HepG2 (cell line): ENCODE measurements around the gene GALNT10. TPM values are rescaled to one million over a fixed set of nuclear protein-coding genes. Genes with fewer than 3 reads are reported as not detected.

Experiments used
- ATAC-seq: fragments of 200-7000 bp; cut with Tn5 transposase; 3 replicates; pipeline ENCODE4 v1.9.1; 2020; ENCODE audit warnings: mild to moderate bottlenecking, moderate library complexity
- BruUV-seq: library from RNA; stranded (reverse); fragments of 400-500 nt; replicated peaks from 2 replicates; lab custom pipeline; 2021; lab: Mats Ljungman, UMichigan
- CTCF ChIA-PET: fragments of 300-600 bp; formaldehyde crosslinking; extraction: SDS; loops from one replicate; lab custom pipeline; 2021; ENCODE audit warnings: low total read pairs, inconsistent platforms, low intra/inter-chr PET ratio; lab: Yijun Ruan, JAX
- POLR2A ChIA-PET: fragments of 350-600 bp; sonication (Branson Sonifier 250); formaldehyde crosslinking; loops from one replicate; lab custom pipeline; 2020; ENCODE audit warnings: antibody characterized with exemption, inconsistent platforms; lab: Yijun Ruan, JAX
- DNase-seq: peaks from one replicate; pipeline ENCODE4 v3.0.0-alpha.2; 2015; ENCODE audit warnings: low spot score
- FAIRE-seq: peaks from 3 replicates; lab custom pipeline; 2011; peaks lifted over from hg19 to GRCh38; lab: Jason Lieb, UNC
- H2AFZ ChIP-seq: one replicate; pipeline ENCODE4 v1.6.1; 2011; ENCODE audit warnings: low read length, inconsistent platforms
- H3K27ac ChIP-seq: fragments of 300-600 bp; 3 replicates; pipeline ENCODE4 v1.8.0; 2011; ENCODE audit warnings: mixed run types, mild to moderate bottlenecking, mixed read lengths, low read length, inconsistent platforms; ENCODE audit not compliant: insufficient read depth; ENCODE audit errors: extremely low read length
- H3K27me3 ChIP-seq, 2 experiments: fragments of 200-600 bp in 1 of 2; 2 replicates in 1 of 2; 3 replicates in 1 of 2; pipeline versions ENCODE4 v1.6.0 to v1.8.0; 2011; ENCODE audit warnings: low read length in 2 of 2, mild to moderate bottlenecking in 2 of 2, moderate library complexity in 2 of 2, inconsistent platforms in 1 of 2; ENCODE audit not compliant: insufficient read depth in 2 of 2, control insufficient read depth in 1 of 2
- H3K36me3 ChIP-seq, 2 experiments: fragments of 200-600 bp in 1 of 2; replicated peaks in 1 of 2; 2 replicates in 1 of 2; 3 replicates in 1 of 2; pipeline versions ENCODE4 v1.5.1 to v1.8.0; 2011; ENCODE audit warnings: low read length in 2 of 2, inconsistent platforms in 1 of 2; ENCODE audit not compliant: insufficient read depth in 2 of 2, control insufficient read depth in 1 of 2
- H3K4me1 ChIP-seq: 2 replicates; pipeline ENCODE4 v1.5.1; 2012; ENCODE audit warnings: low read length, inconsistent platforms; ENCODE audit not compliant: insufficient read depth
- H3K4me2 ChIP-seq: 2 replicates; pipeline ENCODE4 v1.6.0; 2011; ENCODE audit warnings: low read depth, low read length, inconsistent platforms
- H3K4me3 ChIP-seq, 3 experiments: fragments of 200-600 bp in 1 of 3; sonication (generic), shearing (Covaris generic) in 1 of 3; replicated peaks in 1 of 3; 2 replicates each; pipeline ENCODE4 v1.5.1; 2011 to 2016; ENCODE audit warnings: low read length in 3 of 3, inconsistent platforms in 2 of 3, low read depth in 2 of 3, mild to moderate bottlenecking in 2 of 3, control low read depth in 1 of 3, mixed read lengths in 1 of 3; ENCODE audit not compliant: insufficient read depth in 1 of 3
- H3K79me2 ChIP-seq: one replicate; pipeline ENCODE4 v1.6.1; 2011; ENCODE audit warnings: low read length, inconsistent platforms; ENCODE audit not compliant: insufficient read depth
- H3K9ac ChIP-seq: 2 replicates; pipeline ENCODE4 v1.6.0; 2011; ENCODE audit warnings: mild to moderate bottlenecking, low read depth, low read length, inconsistent platforms; ENCODE audit not compliant: insufficient read depth
- H3K9me3 ChIP-seq: 2 replicates; pipeline ENCODE4 v1.5.1; 2012; ENCODE audit warnings: mild to moderate bottlenecking, low read length
- H4K20me1 ChIP-seq: 2 replicates; pipeline ENCODE4 v1.6.0; 2011; ENCODE audit warnings: inconsistent platforms, mild to moderate bottlenecking, low read length, moderate library complexity; ENCODE audit not compliant: insufficient read depth
- ARNT ChIP-seq: fragments of 450-650 bp; IDR thresholded peaks from 2 replicates; pipeline ENCODE4 v1.6.1; 2017
- HMGXB3 ChIP-seq: sonication (generic); formaldehyde crosslinking; IDR thresholded peaks from 2 replicates; pipeline ENCODE4 v1.4.0; 2020; ENCODE audit warnings: missing genetic modification reagents, borderline replicate concordance
- HOXA5 ChIP-seq: sonication (generic); formaldehyde crosslinking; IDR thresholded peaks from 2 replicates; pipeline ENCODE4 v1.4.0; 2020; ENCODE audit warnings: missing genetic modification reagents
- KMT2A ChIP-seq: sonication (generic); formaldehyde crosslinking; IDR thresholded peaks from 2 replicates; pipeline ENCODE4 v1.4.0; 2020; ENCODE audit warnings: missing genetic modification reagents
- LRRFIP1 ChIP-seq: sonication (generic); formaldehyde crosslinking; conservative IDR thresholded peaks from 2 replicates; pipeline ENCODE4 v1.4.0; 2020; ENCODE audit warnings: missing genetic modification reagents
- MYNN ChIP-seq: sonication (generic); formaldehyde crosslinking; IDR thresholded peaks from 2 replicates; pipeline ENCODE4 v1.4.0; 2020; ENCODE audit warnings: mild to moderate bottlenecking, low read depth, missing genetic modification reagents
- NCOA1 ChIP-seq: sonication (generic); formaldehyde crosslinking; IDR thresholded peaks from 2 replicates; pipeline ENCODE4 v1.9.0; 2021; ENCODE audit warnings: missing genetic modification reagents
- PLRG1 ChIP-seq: fragments of 450-650 bp; conservative IDR thresholded peaks from 2 replicates; pipeline ENCODE4 v1.6.1; 2016
- SOX6 ChIP-seq, 2 experiments: fragments of 450-650 bp in 1 of 2; sonication (generic) in 1 of 2; formaldehyde crosslinking in 1 of 2; IDR thresholded peaks; 2 replicates each; pipeline versions ENCODE4 v1.4.0 to v1.6.1; 2017 to 2020; ENCODE audit warnings: antibody characterized with exemption in 1 of 2, mild to moderate bottlenecking in 1 of 2, missing genetic modification reagents in 1 of 2
- STAT5B ChIP-seq: sonication (generic); formaldehyde crosslinking; IDR thresholded peaks from 2 replicates; pipeline ENCODE4 v1.4.0; 2020; ENCODE audit warnings: missing genetic modification reagents
- TFDP1 ChIP-seq: IDR thresholded peaks from 2 replicates; pipeline ENCODE4 v1.6.1; 2016; ENCODE audit warnings: missing compliant biosample characterization, missing genetic modification reagents, borderline replicate concordance
- ZNF724P ChIP-seq: sonication (generic); formaldehyde crosslinking; IDR thresholded peaks from 2 replicates; pipeline ENCODE4 v1.8.0; 2022; ENCODE audit warnings: missing genetic modification reagents, borderline replicate concordance
- ZXDC ChIP-seq: sonication (generic); formaldehyde crosslinking; IDR thresholded peaks from 2 replicates; pipeline ENCODE4 v1.5.0; 2020; ENCODE audit warnings: mild to moderate bottlenecking, missing genetic modification reagents
- ZZZ3 ChIP-seq: sonication (generic); formaldehyde crosslinking; IDR thresholded peaks from 2 replicates; pipeline ENCODE4 v1.4.0; 2020; ENCODE audit warnings: missing genetic modification reagents, mild to moderate bottlenecking, borderline replicate concordance
- WGBS: methylation state at CpG from one replicate; pipeline ENCODE4 v1.1.6; 2017; ENCODE audit warnings: low lambda C conversion rate; 5-methylcytosine and 5-hydroxymethylcytosine counted together
- in situ Hi-C: cut with HindIII; loops from 2 replicates; pipeline ENCODE4 v1.10.0; 2017; ENCODE audit warnings: low pct_unique_long_range_greater_than_20kb; ENCODE audit not compliant: extremely low pct_ligation_motif_present
- intact Hi-C: fragments of 100-400 bp; cut with micrococcal nuclease; formaldehyde crosslinking; loops from one replicate; pipeline ENCODE4 v1.10.0; 2022; ENCODE audit not compliant: unreplicated experiment
- polyA plus RNA-seq, 8 experiments: library from polyadenylated mRNA; depleted of rRNA in 3 of 8; stranded (reverse) in 7 of 8; unstranded in 1 of 8; fragments of >200 nt; fragmentation: Illumina TruSeq in 4 of 8; extraction: Trizol in 4 of 8; gene quantifications; 2 replicates each; pipeline versions ENCODE4 v1.2.1 to v1.2.3, GENCODE V29; 2011 to 2016; ENCODE audit warnings: low read depth in 4 of 8, missing spikeins in 1 of 8, mixed read lengths in 1 of 8; ENCODE audit not compliant: insufficient read depth in 1 of 8
- total RNA-seq, 5 experiments: library from RNA; depleted of rRNA; stranded (reverse); fragments of >200 nt; fragmentation: Illumina TruSeq; extraction: Trizol; gene quantifications; 2 replicates each; pipeline ENCODE4 v1.2.3, GENCODE V29; 2016; ENCODE audit warnings: low read depth in 1 of 5

GALNT10 gene
- total and polyA plus RNA-seq, 2 of the 13 experiments (the other 11 are each of a cell fraction or from before 2014, with no cell fraction given), result 8.1 to 11.2 TPM

- Histone ChIP-seq H3K4me2 (no peak overlapping the region), H3K4me1 (no peaks in the 10 kb centered on the region), H3K4me3 (no peak overlapping the region), H3K9me3 (no peaks in the 10 kb centered on the region), H3K9ac (no peak overlapping the region), H3K27ac (no peak overlapping the region), H3K79me2 (no peaks in the 10 kb centered on the region), H3K27me3 (no peaks in the 10 kb centered on the region), H4K20me1 (no peaks in the 10 kb centered on the region), H2AFZ (no peak overlapping the region), H3K36me3 (no peaks in the 10 kb centered on the region)
- ATAC-seq (no peak), DNase-seq (no peak), FAIRE-seq (no peak)
- intact Hi-C loops, result no loop called here
- in situ Hi-C loops, result no loop called here
- ChIA-PET CTCF (no interaction called here), POLR2A (no interaction called here)
- WGBS, result 79% methylated on average over 2 of the region's 2 CpGs
- BruUV-seq, result no TSS peak
- TF ChIP-seq HOXA5 (CRISPR knock-in tag) (no peak), LRRFIP1 (CRISPR knock-in tag) (no peak), ARNT (no peak), HMGXB3 (CRISPR knock-in tag) (no peak), MYNN (CRISPR knock-in tag) (no peak), PLRG1 (no peak), TFDP1 (no peak), ZZZ3 (CRISPR knock-in tag) (no peak), KMT2A (no peak), ZNF724P (CRISPR knock-in tag) (no peak), SOX6 (IDR thresholded peaks at IDR 0.05) (no peak), SOX6 (CRISPR knock-in tag; IDR thresholded peaks at IDR 0.05) (no peak), STAT5B (CRISPR knock-in tag) (no peak), NCOA1 (CRISPR knock-in tag) (no peak), ZXDC (CRISPR knock-in tag) (no peak)
These were observed 50.1 kb downstream of the GALNT10 start for GRCh38 chr5:154240595-154240994.
